Upper lobe of right lung (tissue), 1 donor: Measurements from ENCODE around the gene WWC1. TPM values are rescaled to one million over a fixed set of nuclear protein-coding genes. Genes with fewer than 3 reads are reported as not detected.

ENCODE experiments used
- ATAC-seq: fragments of 200-7000 bp; cut with Tn5 transposase; one replicate; pipeline ENCODE4 v1.9.1; 2020; ENCODE audit warnings: mild to moderate bottlenecking, moderate library complexity
- DNase-seq: peaks from one replicate; pipeline ENCODE4 v3.0.0-alpha.2; 2020
- H3K27ac ChIP-seq: fragments of 200-600 bp; one replicate; pipeline ENCODE4 v1.8.0; 2022
- H3K27me3 ChIP-seq: fragments of 200-600 bp; one replicate; pipeline ENCODE4 v1.8.0; 2022; ENCODE audit warnings: mild to moderate bottlenecking
- H3K36me3 ChIP-seq: fragments of 200-600 bp; one replicate; pipeline ENCODE4 v1.8.0; 2022
- H3K4me1 ChIP-seq: fragments of 200-600 bp; one replicate; pipeline ENCODE4 v1.8.0; 2022
- H3K4me3 ChIP-seq: fragments of 200-600 bp; one replicate; pipeline ENCODE4 v1.8.0; 2022; ENCODE audit warnings: mild to moderate bottlenecking
- H3K9me3 ChIP-seq: fragments of 200-600 bp; one replicate; pipeline ENCODE4 v1.8.0; 2022
- CTCF ChIP-seq: fragments of 200-600 bp; IDR thresholded peaks from one replicate; pipeline ENCODE4 v1.8.0; 2022; ENCODE audit warnings: antibody characterized with exemption
- intact Hi-C: fragments of 100-400 bp; cut with DNase I; formaldehyde crosslinking; loops from one replicate; pipeline ENCODE4 v1.11.0; 2022
- total RNA-seq: library from RNA; stranded (reverse); fragmentation: NEBNext Ultra II Directional; extraction: Animal tissue kit (Norgen Biotek cat#: 25700); gene quantifications from one replicate; pipeline ENCODE4 v1.2.1, GENCODE V29; 2021
- donor health status: DM: no; HTN: yes; CAD: no; lungs with severe emphysema.

WWC1 gene
- total RNA-seq, 1 donor from 2014 or later = 94.2 TPM

- H3K4me3 ChIP-seq = no peak overlapping the region
- no peak for TF ChIP-seq CTCF
- no peak for DNase-seq
- no peaks in the 10 kb centered on the region for H3K36me3 ChIP-seq
- intact Hi-C loops = no loop called here
- no peaks in the 10 kb centered on the region for H3K27me3 ChIP-seq
- H3K9me3 ChIP-seq = no peaks in the 10 kb centered on the region
- H3K4me1 ChIP-seq = no peaks in the 10 kb centered on the region
- H3K27ac ChIP-seq = peak overlapping the region; percentile 66
- peak; percentile 86 for ATAC-seq
These were observed 10.3 kb downstream of the WWC1 start for GRCh38 chr5:168301593-168302390.

- no peaks in the 10 kb centered on the region for H3K4me1 ChIP-seq
- no peaks in the 10 kb centered on the region for H3K36me3 ChIP-seq
- H3K27me3 ChIP-seq = no peaks in the 10 kb centered on the region
- DNase-seq (no peak), ATAC-seq (no peak)
- no peaks in the 10 kb centered on the region for H3K9me3 ChIP-seq
- H3K4me3 ChIP-seq = no peak overlapping the region
- intact Hi-C loops = no loop called here
- no peak for TF ChIP-seq CTCF
- H3K27ac ChIP-seq = peak overlapping the region; percentile 66
These were observed 11.3 kb downstream of the WWC1 start for GRCh38 chr5:168302785-168303184.

GRCh38 chr5:168303393-168304025 lies 12.1 kb downstream of the WWC1 start:
- Histone ChIP-seq H3K4me3 (no peak overlapping the region), H3K9me3 (no peaks in the 10 kb centered on the region), H3K27me3 (no peaks in the 10 kb centered on the region), H3K36me3 (no peaks in the 10 kb centered on the region), H3K27ac (peak overlapping the region; percentile 33), H3K4me1 (no peaks in the 10 kb centered on the region)
- DNase-seq (no peak), ATAC-seq (no peak)
- intact Hi-C loops = no loop called here
- no peak for TF ChIP-seq CTCF

- Histone ChIP-seq H3K36me3 (no peaks in the 10 kb centered on the region), H3K4me3 (no peak overlapping the region), H3K4me1 (no peaks in the 10 kb centered on the region), H3K27me3 (no peaks in the 10 kb centered on the region), H3K9me3 (no peaks in the 10 kb centered on the region), H3K27ac (peak overlapping the region; percentile 33)
- peak; percentile 62 for ATAC-seq
- no peak for DNase-seq
- TF ChIP-seq CTCF = no peak
- intact Hi-C loops = no loop called here
These were observed 12.9 kb downstream of the WWC1 start for GRCh38 chr5:168304349-168304748.

GRCh38 chr5:168305281-168305680 lies 13.8 kb downstream of the WWC1 start:
- no peak for DNase-seq
- Histone ChIP-seq H3K27me3 (no peaks in the 10 kb centered on the region), H3K27ac (peak overlapping the region; percentile 30), H3K4me1 (no peaks in the 10 kb centered on the region), H3K9me3 (no peaks in the 10 kb centered on the region), H3K36me3 (no peaks in the 10 kb centered on the region), H3K4me3 (no peak overlapping the region)
- TF ChIP-seq CTCF = no peak
- peak; percentile 36 for ATAC-seq
- intact Hi-C loops = no loop called here
